Upper lobe of left lung (tissue), 4 donors: Measurements from ENCODE around the gene TNFAIP2.

ENCODE experiments used
- POLR2A ChIP-seq, 4 donors: fragments of 450-650 bp; IDR thresholded peaks; one replicate each; pipeline ENCODE4 v1.5.1; 2016 to 2017; ENCODE audit warnings: antibody characterized with exemption in 4 of 4, mild to moderate bottlenecking in 2 of 4
- POLR2AphosphoS5 ChIP-seq, 2 donors: sonication (generic); formaldehyde crosslinking; IDR thresholded peaks; one replicate each; pipeline ENCODE4 v1.5.1; 2017; ENCODE audit warnings: antibody characterized with exemption in 2 of 2
- TF ChIP-seq, protein P1 (sequence below), 6 experiments: fragments of 450-650 bp in 4 of 6; fragments of 200-600 bp in 2 of 6; sonication (generic) in 2 of 6; IDR thresholded peaks; one replicate each; pipeline ENCODE4 v1.5.1; 2016 to 2019; ENCODE audit warnings: antibody characterized with exemption in 6 of 6

DNA sequence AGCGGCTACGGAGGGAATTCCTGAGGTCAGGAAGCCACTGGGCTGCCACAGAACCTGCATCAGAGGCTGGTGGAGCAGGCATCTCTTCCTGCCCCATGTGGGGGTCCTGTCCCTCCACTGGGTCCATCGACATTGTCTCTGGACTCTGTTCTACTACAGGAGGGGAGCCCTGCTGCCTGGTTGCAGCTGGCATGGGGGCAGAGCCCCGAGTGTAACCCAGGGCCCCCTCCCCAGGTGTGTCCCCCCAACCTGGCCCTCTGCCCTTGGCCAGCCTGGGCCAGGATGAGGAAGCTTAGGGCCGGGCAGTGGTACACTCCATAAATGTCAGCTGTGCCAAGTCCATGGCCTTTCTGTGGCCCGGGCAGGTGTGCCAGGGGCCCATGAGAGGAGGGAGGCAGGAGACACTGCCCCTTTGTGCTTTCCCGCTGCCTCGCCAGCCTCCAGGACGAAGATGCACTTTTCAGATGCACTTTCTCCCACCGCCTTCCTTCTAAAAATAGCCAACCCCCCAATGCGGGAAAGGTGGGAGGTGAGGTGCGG lies 32.7 kb upstream of the TNFAIP2 start:
- TF ChIP-seq POLR2A (IDR thresholded peaks at IDR 0.05): no peak
- TF ChIP-seq, protein P1, sequence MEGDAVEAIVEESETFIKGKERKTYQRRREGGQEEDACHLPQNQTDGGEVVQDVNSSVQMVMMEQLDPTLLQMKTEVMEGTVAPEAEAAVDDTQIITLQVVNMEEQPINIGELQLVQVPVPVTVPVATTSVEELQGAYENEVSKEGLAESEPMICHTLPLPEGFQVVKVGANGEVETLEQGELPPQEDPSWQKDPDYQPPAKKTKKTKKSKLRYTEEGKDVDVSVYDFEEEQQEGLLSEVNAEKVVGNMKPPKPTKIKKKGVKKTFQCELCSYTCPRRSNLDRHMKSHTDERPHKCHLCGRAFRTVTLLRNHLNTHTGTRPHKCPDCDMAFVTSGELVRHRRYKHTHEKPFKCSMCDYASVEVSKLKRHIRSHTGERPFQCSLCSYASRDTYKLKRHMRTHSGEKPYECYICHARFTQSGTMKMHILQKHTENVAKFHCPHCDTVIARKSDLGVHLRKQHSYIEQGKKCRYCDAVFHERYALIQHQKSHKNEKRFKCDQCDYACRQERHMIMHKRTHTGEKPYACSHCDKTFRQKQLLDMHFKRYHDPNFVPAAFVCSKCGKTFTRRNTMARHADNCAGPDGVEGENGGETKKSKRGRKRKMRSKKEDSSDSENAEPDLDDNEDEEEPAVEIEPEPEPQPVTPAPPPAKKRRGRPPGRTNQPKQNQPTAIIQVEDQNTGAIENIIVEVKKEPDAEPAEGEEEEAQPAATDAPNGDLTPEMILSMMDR (IDR thresholded peaks at IDR 0.05): no peak
- TF ChIP-seq POLR2AphosphoS5 (IDR thresholded peaks at IDR 0.05): no peak
